HG03159 (cell line): ENCODE measurements around the gene CEP128.

Experiments
- ATAC-seq: cut with Tn5 transposase; IDR thresholded peaks from one replicate; pipeline ENCODE4 v1.9.1; 2021; ENCODE audit warnings: mild to moderate bottlenecking, moderate library complexity; ENCODE audit not compliant: unreplicated experiment

Gene CEP128

DNA sequence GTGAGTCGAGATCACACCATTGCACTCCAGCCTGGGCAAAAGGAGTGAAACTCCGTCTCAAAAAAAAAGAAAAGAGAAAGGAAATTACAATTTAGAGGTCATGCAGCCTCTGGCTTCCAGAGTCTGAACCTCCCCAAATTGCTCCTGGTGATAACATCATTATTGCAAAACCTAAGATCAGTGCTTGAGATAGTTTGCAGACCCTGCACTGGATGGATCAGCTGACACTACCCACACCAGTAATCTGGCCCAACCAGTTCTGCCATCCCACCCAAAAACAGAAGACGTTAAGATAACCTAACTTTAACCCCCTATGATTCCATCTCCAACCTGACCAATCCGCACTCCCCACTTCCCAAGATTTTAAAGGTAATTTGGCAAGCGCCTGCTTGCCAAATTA, 376.5 kb downstream of the CEP128 start:
- no peak for ATAC-seq

- ATAC-seq = no peak
Measured at GRCh38 chr14:80564051-80564450, 377.5 kb downstream of the CEP128 start.

DNA sequence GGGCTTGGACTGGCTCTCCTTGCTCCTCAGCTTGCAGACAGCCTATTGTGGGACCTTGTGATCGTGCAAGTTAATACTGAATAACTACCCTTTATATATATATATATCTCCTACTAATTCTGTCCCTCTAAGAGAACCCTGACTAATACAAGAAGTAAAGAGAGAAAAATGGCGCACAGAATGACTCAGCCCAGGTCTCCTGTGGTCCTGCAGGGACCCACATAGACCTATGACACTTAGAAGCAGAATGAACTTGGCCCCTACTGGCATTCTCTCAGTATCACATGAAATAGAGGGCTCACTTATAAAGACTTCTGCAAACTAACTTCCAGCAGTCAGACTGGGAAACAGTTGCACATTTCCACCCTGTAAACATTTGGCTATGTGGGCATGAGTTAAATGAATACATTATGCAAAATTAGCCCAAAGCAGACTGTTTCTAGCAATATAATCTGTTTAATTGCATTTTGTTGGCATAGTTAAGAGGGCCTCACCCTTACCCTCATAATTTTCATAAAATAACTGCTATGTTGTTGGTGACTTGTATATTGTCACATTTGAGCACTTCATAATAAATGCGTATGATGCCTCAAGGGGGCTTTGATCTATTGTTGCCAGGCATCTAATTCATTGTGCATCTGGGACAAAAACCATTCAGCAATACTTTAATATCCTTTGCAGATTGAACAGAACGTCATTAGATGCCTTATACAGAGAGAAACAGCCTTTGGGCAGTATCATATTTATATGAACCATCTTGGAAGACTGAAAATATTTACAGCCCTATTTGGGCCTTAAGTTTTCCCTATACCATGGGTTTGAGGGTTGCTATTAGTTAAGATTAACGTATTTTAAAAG, 380.5 kb downstream of the CEP128 start:
- ATAC-seq = peak; percentile 97

DNA sequence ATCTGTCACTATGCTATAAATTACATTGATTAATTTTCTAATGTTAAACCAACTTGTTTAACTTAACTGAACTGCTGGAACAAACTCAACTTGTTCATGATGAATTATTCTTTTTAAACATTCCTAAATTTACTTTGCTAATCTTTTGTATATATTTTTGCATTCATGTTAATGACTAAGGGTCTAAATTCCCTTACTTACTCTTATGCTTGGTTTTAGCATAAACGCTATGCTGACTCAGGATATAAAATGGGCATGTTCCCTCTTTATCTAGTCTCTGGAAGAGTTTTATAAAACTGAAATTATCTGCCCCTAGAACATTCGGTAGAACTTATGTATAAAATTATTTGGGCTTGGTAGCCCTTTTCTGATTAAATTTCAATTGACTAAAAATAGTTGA, 387.4 kb downstream of the CEP128 start:
- ATAC-seq = no peak

DNA sequence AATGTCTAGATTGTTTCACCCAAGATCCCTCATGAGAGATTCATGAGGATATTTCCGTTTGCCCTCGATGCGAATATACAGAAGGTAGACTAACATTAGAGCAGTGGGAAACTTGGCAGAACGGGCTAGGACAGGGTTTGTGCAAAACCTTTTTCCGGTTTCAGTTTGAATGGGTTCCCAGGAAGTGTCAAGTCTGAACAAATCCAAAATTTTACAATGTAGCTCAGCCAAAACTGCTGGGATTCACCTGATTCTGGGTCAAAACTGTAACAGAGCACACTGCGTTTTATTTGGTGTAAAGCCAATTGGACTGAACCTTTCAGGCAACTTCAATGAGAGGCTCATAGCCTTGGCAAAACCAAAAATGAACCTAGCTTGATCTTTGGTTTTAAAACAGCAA, 392.4 kb downstream of the CEP128 start:
- no peak for ATAC-seq

DNA sequence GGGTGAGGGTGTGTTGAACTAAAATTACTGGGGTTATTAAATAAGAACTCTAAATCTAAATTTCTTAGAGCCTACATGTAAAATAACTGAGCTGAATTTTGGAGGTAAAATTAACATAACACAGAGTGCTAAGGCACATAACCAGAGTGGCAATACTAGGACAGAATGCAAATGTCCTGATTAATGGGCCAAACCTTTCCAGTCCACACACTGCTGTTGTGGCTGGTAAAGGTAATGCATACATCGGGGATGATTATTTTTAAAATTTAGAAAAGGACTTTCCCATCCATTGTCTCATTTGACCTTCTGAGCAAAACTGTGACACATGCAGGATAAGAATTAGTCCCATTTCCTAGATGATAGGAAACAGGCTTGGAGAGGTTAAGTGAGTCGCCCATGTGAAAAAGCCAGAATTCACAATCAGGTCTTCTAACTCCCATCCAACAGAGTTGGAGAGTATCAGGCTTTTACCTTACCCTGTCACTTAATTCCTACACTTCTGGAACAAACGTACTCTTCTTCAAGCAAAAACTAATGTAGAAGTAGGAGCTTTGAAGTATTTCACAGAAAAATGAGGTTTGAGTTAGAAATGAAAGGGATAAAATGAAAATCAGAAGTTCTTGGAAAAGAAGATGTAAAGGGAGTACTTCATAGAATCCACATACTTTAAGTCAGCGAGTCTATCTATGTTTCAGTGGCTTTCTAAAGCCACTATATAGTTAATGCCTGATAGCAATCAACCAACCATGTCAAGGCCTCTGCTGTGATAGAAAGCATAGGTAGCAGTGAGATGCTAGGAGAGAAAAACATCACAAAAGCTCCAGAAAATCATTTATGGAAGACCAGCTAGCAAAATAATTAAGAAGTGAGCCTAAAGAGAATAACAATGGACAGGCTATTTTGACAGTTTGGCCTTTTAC, 395.3 kb downstream of the CEP128 start:
- peak; percentile 71 for ATAC-seq

DNA sequence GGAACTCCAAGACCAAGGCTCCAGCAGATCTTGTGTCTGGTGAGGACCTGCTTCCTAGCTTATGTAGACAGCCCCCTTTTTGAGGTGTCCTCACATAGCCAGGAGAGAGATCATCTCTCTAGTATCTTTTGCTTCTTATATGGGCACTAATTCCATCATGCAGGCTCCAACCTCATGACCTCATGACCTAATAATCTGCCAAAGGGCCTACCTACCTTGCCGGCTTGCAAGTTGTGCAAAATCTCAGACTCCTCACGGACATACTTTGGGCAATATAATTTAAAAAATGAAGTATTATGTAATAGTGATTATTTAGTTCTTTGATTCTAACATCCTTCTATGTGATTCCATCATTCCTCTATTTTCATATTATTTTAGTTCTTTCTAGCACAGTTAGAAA, 397.2 kb downstream of the CEP128 start:
- no peak for ATAC-seq

- no peak for ATAC-seq
Measured at GRCh38 chr14:80543211-80543610, 398.3 kb downstream of the CEP128 start.

DNA sequence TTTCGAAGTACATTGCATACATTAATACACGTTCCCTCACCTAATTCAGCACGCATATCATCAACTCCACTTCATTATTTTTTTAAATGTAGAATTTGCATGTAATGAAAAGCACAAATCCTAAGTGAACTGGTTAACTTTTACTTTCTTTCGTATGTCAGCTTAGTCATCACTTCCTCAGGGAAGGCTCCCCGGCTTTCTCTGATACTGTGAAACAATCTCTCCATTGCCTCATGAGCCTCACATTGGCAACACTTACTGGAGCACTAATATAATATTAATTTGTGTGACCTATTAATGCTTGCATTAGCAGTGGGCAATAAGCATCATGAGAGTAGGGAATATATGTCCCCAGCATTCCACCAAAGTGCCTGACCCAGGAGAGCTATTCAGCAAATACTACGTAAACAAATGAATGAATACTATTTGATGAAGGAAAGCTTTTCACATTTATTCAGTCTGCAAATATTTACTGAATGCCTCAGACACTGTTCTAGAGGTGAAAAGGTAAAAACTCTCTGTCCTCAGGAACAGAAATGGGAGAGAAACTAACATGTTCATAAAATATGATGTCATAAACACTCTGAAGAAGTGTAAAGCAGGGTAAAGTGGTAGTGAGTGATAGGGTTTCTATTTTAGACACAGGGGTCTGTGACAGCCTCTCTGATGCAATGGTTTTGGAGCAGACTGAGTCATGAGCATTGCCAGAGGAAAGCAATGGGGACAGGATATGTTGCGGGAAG, 402.7 kb downstream of the CEP128 start:
- ATAC-seq = no peak

DNA sequence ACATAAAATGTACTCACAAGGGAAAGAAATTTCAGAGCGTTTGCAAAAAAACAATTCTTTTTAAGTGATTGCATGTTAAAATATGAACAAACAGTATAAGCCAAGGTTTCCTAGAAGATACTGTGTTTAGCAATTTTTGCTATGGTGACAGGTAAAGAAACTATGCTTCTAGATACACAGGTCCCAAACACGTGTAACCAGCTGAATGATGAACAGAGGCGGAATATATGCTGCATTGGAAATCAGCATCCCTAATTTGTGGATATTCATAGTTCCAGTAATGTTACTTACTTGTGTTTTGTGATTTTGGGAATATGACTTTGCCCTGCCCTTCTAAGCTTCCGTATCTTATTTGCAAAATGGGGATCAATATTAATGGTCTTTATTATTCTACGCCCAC, 403.9 kb downstream of the CEP128 start:
- ATAC-seq = no peak

- no peak for ATAC-seq
Measured at GRCh38 chr14:80536456-80536855, 405.1 kb downstream of the CEP128 start.

- ATAC-seq = no peak
Measured at GRCh38 chr14:80535171-80535570, 406.4 kb downstream of the CEP128 start.

GRCh38 chr14:80523518-80524117, 417.9 kb downstream of the CEP128 start:
- ATAC-seq = no peak

GRCh38 chr14:80522936-80523335, 418.6 kb downstream of the CEP128 start:
- no peak for ATAC-seq

GRCh38 chr14:80522411-80522810, 419.1 kb downstream of the CEP128 start:
- ATAC-seq = no peak

DNA sequence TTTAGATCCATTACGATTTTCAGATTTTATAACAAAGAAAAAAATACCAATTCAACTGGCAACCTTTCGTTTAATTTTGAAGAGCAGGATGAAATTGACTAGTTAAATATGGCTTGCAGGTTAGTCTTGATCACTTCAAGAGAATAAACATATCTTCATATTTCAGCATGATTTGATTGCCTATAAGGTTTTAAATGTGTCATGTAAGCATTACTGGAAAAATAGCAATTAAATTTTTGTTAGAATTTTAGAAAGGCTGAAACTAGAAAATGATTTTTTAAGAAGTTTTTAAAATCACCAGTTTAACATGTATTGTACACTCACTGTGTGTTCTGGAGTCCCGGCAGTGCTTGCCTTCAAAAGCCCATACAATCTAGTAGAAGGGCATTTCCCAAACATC, 420.1 kb downstream of the CEP128 start:
- no peak for ATAC-seq

DNA sequence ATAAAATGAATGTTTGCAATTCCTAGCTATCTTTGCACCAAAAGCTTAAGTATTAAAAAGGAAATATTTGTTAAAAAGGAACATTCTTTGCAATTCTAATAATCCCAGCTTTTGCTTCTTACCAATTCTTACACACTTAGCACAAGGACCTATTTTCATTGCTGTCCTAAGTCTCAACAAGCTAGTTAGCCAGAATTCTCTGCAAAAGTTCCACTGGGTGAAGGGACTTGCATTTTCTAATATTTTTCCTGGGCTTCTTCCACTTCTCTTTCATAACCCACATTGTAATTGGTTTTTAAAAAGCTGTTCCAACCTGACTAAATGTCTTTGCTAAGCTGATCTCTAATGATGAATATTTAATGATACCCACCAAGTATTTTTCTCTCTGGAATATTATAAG, 422.5 kb downstream of the CEP128 start:
- no peak for ATAC-seq

DNA sequence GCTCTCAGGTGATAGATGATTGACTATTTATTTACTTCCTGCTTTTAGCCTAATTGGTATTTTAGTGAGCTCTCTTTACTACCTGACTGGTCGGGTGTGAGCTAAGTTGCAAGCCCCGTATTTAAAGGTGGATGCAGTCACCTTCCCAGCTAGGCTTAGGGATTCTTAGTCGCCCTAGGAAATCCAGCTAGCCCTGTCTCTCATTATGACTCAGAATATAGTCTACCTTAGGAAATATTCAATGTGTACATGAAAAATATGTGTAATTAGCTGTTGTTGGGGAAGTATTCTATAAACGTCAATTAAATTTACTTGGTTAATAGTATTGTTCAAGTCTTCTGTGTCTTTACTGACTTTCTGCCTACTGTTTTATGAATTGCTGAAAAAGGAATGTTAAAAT, 423.4 kb downstream of the CEP128 start:
- ATAC-seq = no peak

GRCh38 chr14:80507292-80507869, 434.2 kb downstream of the CEP128 start:
- ATAC-seq = no peak

- no peak for ATAC-seq
Measured at GRCh38 chr14:80504781-80505180, 436.8 kb downstream of the CEP128 start.
